HG03439 (cell line): Measurements from ENCODE around the gene ATF6.
A peak's percentile ranks its signal among the peaks of the same experiment; 100 is the strongest.
"Not testable (repeated sequence)": the region's sequence is repeated elsewhere in the genome, so short reads cannot be mapped to it uniquely, and the experiment has no call there.

Source experiments
- ATAC-seq: cut with Tn5 transposase; IDR thresholded peaks from one replicate; pipeline ENCODE4 v1.9.1; 2021; ENCODE audit warnings: mild to moderate bottlenecking, moderate library complexity; ENCODE audit not compliant: unreplicated experiment

The ATF6 gene

DNA sequence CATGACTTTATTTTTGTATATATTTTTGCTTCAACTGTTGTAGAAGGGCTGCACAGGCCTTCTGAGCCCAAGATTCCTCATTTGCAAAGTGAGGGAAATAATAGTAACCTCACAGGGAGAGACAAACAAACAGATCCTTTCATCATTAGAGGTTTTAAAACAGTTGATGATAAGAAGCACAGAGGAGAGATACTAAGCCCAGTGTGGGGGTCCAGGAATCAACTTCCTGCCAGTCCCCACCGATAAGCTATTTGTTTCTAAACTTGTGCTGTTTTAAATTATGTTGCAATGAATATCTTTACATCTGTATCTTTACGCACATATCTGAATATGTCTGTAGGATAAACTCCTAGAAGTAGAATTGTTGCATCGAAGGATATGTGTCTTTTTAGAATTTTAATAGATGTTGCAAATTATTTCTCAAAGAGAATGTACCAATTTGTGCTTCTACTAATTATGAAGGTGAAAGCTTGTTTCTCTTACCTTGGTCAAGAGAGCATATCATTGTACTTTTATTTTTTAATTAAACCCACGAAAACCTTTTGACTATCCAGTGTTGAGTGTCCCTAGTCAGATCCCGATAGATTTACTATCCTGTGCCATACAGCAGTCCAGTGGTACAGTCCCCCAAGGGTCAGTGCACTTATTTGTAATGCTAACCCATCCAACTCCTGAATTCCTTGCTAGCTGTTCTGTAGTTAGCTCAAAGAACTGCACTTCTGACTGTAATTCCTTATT, 34.0 kb upstream of the ATF6 start:
- ATAC-seq, result no peak

GRCh38 chr1:161733526-161733925, 32.6 kb upstream of the ATF6 start:
- no peak for ATAC-seq

- no peak for ATAC-seq
These were observed 30.3 kb upstream of the ATF6 start for GRCh38 chr1:161735837-161736236.

GRCh38 chr1:161736335-161736969, 29.7 kb upstream of the ATF6 start:
- no peak for ATAC-seq

GRCh38 chr1:161737625-161738024, 28.5 kb upstream of the ATF6 start:
- no peak for ATAC-seq

DNA sequence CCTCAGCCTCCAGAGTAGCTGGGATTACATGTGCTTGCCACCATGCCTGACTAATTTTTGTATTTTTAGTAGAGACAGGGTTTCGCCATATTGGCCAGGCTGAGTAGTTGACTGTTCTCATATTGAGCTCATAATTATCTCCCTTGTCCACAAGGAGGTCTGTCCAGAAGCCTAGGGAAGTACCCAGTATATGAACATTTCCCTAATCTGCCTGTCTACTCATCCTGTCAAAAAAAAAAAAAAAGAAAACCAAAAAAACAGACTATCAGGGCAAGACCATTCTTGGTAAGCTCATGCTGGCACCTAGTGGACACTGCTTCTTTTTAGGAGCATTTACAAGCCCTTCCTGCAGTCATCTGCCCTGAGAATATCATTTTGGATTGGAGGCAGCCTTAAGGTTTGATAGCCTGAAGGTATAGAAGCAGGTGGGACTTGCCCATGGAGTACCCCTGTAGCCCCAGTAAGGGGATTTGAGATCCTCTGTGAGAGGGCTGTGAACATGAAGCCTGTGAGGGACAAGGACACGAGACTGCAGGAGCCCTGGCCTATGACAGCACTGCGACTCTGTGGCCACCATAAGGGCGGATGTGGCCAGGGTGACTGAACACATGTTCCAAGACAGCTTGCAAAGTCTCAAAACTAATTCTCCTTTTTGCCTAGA, 27.4 kb upstream of the ATF6 start:
- ATAC-seq, result peak; percentile 53

GRCh38 chr1:161739865-161740566, 26.1 kb upstream of the ATF6 start:
- no peak for ATAC-seq

DNA sequence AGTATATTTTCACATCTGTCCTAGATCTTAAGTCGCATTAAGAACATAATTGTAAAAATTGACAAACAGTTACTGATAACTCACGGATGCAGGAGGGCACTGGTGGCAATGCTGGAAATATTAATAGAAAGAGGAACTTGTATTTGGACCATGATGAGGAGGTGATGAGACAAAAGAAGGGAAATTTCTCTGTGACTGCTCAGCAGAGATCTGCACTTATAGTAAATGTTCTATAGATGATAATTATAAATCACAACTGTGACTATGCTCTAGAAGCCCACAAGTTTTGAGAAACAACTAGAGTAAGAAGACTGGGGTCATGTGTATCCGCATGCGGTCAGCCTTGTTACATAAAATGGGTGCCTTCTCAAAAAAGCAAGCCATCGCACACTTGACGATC, 25.2 kb upstream of the ATF6 start:
- ATAC-seq, result no peak

GRCh38 chr1:161743231-161743630, 22.9 kb upstream of the ATF6 start:
- ATAC-seq, result no peak

GRCh38 chr1:161747801-161748200, 18.3 kb upstream of the ATF6 start:
- ATAC-seq, result no peak

GRCh38 chr1:161749509-161750407, 16.4 kb upstream of the ATF6 start, which contains the start of gene DUSP12:
Gene DUSP12, plus strand, starts transcription at chr1:161749786. Its CDS starts 16 bp downstream, at chr1:161749802.
- peak; percentile 96 for ATAC-seq

DNA sequence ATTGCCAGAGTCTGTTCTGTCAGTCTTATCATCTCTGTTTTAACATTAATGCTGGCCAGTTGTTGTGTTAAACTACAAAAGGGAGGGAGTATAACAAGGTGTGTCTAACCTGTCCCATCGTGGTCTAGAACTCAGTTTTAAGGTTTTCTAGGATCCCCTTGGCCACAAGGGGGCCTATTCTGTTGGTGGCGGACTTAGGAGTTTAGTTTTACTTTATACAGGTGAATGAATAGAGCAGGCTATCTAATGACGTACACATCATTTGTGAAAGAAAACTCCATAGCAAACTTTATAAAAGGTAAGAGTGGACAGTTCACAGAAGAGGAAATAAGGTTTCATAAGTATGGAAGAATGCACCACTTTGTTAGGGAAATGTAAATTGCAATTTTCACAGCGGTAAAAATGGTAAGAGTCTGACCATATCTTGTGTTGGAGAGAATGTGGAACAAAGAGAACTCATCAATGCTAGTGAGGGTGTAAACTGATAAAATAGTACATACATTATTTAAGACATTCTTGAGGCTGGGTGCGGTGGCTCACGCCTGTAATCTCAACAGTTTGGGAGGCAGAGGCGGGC, 2.5 kb upstream of the ATF6 start:
- ATAC-seq, result no peak

- ATAC-seq, result no peak
These were observed 2.3 kb downstream of the ATF6 start for GRCh38 chr1:161768461-161768860.

DNA sequence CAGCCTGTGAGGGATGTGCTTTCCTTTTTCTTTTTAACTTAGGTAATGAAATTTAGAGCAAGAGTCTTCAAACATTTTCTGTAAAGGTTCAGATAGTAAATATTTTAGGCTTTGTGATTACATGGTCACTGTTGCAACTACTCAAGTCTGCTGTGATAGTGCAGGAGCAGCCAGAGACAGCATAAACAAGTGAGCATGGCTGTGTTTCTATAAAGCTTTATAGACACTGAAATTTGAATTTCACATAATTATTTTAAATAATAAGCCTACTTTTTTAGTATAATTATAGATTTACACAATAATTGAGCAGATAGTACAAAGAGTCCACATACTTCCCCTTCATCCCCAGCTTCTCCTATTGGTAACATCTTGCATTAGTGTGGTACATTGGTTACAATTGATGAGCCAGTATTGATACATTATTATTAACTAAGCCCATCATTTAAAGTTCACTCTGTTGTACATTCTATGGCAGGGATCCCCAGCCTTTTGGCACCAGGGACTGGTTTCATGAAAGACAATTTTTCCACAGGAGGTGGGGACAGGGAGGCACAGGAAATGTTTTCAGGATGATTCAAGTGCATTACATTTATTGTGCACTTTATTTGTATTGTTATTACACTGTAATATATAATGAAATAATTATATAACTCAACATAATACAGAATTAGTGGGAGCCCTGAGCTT, 3.0 kb downstream of the ATF6 start:
- ATAC-seq, result no peak

- not testable (repeated sequence) for ATAC-seq
These were observed 3.5 kb downstream of the ATF6 start for GRCh38 chr1:161769673-161770045.

DNA sequence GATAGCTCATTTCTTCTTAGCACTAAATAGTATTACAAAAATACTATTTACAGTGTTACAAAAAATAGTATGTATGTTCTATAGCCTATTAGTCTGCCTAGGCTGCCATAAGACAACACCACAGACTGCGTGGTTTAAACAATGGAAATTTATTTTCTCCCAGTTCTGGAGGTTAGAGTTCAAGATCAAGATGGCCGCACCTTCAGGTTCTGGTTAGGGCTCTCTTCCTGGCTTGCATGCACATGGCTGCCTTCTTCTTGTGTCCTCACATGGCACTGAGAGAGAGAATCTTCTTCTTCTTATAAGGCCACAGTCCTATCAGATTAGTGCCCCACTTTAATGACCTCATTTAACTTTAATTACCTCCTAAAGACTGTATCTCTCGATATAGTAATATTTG, 4.1 kb downstream of the ATF6 start:
- no peak for ATAC-seq

DNA sequence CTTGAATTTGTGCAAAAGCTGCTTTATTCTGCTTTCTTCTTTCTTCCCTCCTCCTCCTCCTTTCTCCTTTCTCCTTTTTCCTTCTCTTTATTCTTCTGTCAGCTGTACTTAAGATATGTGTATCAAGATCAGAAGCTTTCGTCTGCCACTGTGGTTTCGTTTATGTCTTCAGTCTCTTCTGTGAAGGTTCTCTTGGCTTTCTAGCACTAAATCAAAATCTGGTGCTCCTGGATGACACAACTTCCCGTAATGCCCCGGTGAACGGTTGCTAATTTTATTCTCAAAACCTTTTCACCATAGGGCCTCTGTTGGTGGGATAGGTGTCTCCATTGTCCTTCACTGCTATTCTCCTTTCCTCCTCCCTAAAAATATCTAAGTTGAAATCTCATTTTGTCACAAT, 5.0 kb downstream of the ATF6 start:
- no peak for ATAC-seq

- no peak for ATAC-seq
These were observed 5.9 kb downstream of the ATF6 start for GRCh38 chr1:161771973-161772372.

DNA sequence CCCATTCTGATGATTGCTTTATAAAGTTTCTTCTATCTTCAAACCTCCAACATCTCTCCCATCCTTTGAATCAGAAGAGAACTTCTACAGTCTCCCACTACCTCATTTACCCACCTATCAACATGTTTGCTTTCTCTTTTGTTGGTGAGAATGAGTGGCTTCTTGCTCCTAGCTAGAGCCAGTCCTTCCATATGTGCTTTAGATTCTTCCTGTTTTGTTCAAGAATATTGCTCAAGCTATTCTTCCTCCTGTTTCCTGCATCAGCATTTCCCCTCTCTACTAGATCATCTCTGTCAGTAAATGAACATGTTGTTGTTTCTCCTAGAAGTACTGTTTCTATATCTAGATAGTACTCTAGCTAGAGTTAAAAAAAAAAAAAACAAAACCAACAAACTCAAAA, 6.3 kb downstream of the ATF6 start:
- no peak for ATAC-seq

GRCh38 chr1:161773791-161774190, 7.7 kb downstream of the ATF6 start:
- no peak for ATAC-seq
